Motor neuron (in vitro differentiated cells): ENCODE data around the gene FILIP1L. TPM values are rescaled to one million over a fixed set of nuclear protein-coding genes. Genes with fewer than 3 reads are reported as not detected.
A peak's percentile ranks its signal among the peaks of the same experiment; 100 is the strongest.

ENCODE experiments used
- ATAC-seq, 8 experiments: fragments of 200-7000 bp; cut with Tn5 transposase; replicated peaks in 6 of 8; 2 replicates each; pipeline ENCODE4 v1.8.0; 2021; ENCODE audit warnings: mild to moderate bottlenecking in 8 of 8, moderate library complexity in 8 of 8
- H3K27ac ChIP-seq, 2 donors: fragments of 250-450 bp; sonication (Bioruptor Pico); 2 replicates each; pipeline ENCODE4 v1.9.0; 2021; ENCODE audit warnings: antibody characterized with exemption in 2 of 2, mild to moderate bottlenecking in 2 of 2, moderate library complexity in 1 of 2
- H3K4me1 ChIP-seq, 2 donors: fragments of 250-450 bp; sonication (Bioruptor Pico); replicated peaks in 1 of 2; 2 replicates each; pipeline ENCODE4 v1.6.1; 2021; ENCODE audit warnings: antibody characterized with exemption in 2 of 2, mild to moderate bottlenecking in 2 of 2, moderate library complexity in 1 of 2
- H3K4me3 ChIP-seq, 5 donors: fragments of 250-450 bp; sonication (Bioruptor Pico); 2 replicates each; pipeline ENCODE4 v1.9.0; 2021; ENCODE audit warnings: antibody characterized with exemption in 5 of 5, mild to moderate bottlenecking in 5 of 5, moderate library complexity in 4 of 5
- WGBS, 10 experiments: fragments of 450-650 bp; shearing (Covaris generic); methylation state at CpG; one replicate each; pipeline ENCODE4 v1.0.0; 2022; 5-methylcytosine and 5-hydroxymethylcytosine counted together
- in situ Hi-C, 9 experiments: fragments of 400-800 bp; cut with MboI; loops; one replicate each; pipeline ENCODE4 v1.15.0; 2021; ENCODE audit warnings: low sequenced_read_pairs in 9 of 9, low pct_unique_long_range_greater_than_20kb in 2 of 9; ENCODE audit not compliant: unreplicated experiment in 9 of 9
- total RNA-seq, 8 experiments: library from RNA; unstranded; fragments of 300-600 nt; gene quantifications; 2 replicates each; pipeline versions ENCODE4 v1.2.3 to v1.2.4, GENCODE V29; 2022

Gene FILIP1L
- total RNA-seq, result 10 to 100 TPM in 3 of 8 experiments, 1 to 10 TPM in 5; 2.2 to 31.1 (median 6.3) TPM

DNA sequence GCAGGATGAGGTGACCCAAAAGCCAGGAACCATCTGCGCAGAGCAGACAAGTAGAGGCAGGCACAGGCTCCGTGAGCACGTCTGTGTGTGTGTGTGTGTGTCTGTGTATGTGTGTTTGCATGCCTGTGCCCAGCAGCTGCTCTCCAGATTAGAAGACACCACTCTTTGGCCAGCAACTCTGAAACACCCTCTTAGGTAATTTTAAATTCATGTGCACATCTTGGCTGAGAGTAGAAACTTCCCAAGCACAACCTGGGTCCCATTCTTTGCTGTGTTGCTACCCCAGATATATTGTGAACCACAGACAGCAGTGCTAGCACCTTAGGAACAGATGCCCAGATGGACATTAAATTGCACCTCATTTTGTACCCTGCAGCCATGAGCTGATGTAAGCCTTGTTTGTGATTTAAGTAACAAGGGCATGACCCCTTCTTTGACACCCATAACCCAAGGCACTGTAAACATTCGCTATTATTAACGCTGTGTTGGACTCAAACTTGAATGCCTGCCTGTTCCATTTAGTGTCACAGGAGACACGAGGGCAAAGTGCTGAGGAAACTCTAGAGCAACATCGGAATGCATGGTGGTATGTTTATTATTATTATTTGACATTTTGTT, at the start of gene FILIP1L:
Gene FILIP1L (minus strand): TSS at position 89 of the 618 bp plus-strand sequence.
- in situ Hi-C loops, result no loop called here
- 42 to 92% (median 73%) methylated on average over 1 to 6 of the region's 7 CpGs for WGBS, 10 experiments
- Histone ChIP-seq H3K4me3 (no peak within 1 kb of the TSS), H3K4me1 (peaks cover 8 to 10% of the 10 kb centered on the region in 2 donors), H3K27ac (no peak within 1 kb of the TSS)
- ATAC-seq, result peak in 3 of 8 experiments; percentile 13 to 47 (median 24)

DNA sequence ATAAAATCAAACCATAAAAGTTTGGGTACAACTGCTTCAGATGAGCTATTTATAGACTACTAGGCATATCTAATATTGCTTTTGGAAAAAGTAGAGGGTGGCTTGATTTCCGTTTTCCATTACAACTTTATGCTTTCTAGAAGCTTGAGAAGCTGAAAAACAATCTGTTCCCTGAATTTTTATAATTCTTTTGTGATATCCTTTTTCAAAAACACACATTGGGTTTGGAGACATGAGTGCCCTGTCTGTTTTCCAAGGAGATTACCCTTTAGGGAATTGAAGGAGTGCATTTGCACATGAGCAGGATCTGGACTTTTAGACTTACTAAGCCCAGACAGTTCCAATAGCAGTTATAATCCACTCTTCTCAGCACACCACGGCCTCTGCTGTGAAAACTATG, 49.5 kb upstream of the FILIP1L start:
- no peak for ATAC-seq
- H3K4me1 ChIP-seq, result no peaks in the 10 kb centered on the region
- in situ Hi-C loops, result no loop called here
- no peak overlapping the region for H3K27ac ChIP-seq
- 29 to 100% (median 83%) methylated on average over 1 to 2 of the region's 2 CpGs for WGBS, 10 experiments
- H3K4me3 ChIP-seq, result no peak overlapping the region

DNA sequence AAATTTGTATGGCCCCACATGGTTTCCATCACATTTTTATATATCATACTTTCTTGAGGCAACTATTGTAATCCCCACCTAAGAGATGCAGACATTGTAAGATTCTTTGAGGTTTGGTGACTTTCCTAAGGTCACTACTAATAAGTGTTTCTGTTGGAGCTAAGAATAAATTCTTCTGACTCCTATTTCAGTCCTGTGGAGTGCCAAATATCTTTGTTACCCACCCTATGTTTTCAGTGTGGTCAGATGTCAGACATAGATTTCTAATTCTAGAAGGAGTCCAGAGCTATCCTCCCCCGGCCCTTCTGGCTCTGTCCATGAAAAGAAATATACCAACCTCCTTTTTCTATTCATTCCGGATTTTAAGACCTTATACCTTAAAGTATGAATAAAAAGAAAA, 46.2 kb upstream of the FILIP1L start:
- Histone ChIP-seq H3K4me1 (no peaks in the 10 kb centered on the region), H3K4me3 (no peak overlapping the region), H3K27ac (no peak overlapping the region)
- in situ Hi-C loops, result no loop called here
- WGBS, 10 experiments, result 60 to 100% (median 80%) methylated on average over 1 to 2 of the region's 2 CpGs; no CpG with 5 or more reads in 1 of the 10 experiments
- no peak for ATAC-seq

DNA sequence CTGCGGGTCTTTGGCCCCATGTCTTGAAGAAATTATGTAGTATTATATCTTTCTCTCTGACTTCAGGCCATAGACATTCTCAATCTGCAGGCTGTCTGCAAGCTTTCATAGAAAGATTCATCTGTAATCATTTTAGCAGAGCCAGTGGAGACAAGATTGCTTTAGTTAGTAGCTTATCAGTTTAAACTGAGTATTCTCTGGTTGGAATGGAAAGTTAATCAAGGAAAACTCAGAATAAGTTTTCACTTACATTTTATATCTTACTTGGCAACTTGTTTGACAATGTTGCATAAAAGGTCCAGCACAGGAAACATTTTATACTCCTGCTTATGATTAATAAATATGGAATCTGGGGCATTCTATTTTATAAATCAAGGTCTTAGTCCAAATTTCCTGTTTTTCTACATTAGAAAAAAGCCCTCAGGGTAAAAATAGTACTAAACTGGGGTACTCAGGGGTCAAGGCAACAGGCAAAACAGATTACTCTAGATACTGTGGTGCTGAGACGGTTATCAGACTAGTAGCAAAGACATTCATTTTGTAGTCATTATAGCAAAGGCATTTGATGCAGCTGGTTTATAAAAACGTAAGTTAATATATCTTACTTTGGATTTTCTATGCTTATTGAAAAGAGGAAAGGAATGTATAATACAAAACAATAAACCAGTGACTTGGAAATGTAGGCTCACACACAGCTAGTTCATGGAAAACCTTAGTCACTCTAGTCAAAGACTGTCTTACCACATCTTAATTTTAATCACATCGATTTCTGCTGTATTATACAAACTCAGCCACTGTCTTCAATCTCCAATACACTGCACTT, 45.2 kb upstream of the FILIP1L start:
- Histone ChIP-seq H3K4me3 (no peak overlapping the region), H3K27ac (no peak overlapping the region), H3K4me1 (no peaks in the 10 kb centered on the region)
- no peak for ATAC-seq
- WGBS, 10 experiments, result 29 to 100% (median 84%) methylated on average over 1 to 4 of the region's 4 CpGs
- in situ Hi-C loops, result no loop called here

DNA sequence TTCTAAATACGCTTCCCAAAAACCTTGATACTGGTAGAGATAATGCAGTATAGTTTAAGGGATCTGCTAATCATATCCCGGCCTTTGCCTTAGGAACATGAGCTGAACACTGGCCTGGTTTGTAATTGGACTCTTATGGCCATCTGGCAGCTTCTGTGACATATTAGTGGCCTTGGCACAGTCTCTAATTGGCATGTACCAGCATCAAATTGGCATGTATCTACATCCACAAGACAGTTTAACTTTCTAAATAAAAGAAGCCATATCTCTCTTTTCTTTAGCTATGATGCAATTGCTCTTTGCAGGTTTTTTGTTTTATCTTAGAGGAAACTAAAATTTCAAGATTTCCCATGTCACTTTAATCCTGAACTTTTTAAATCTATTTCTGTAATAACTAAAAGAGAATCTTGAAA, 44.6 kb upstream of the FILIP1L start:
- 8 to 100% (median 88%) methylated on average over 1 to 2 of the region's 2 CpGs; no CpG with 5 or more reads in 2 of the 10 experiments for WGBS, 10 experiments
- Histone ChIP-seq H3K4me3 (no peak overlapping the region), H3K4me1 (no peaks in the 10 kb centered on the region), H3K27ac (no peak overlapping the region)
- in situ Hi-C loops, result no loop called here
- no peak for ATAC-seq

DNA sequence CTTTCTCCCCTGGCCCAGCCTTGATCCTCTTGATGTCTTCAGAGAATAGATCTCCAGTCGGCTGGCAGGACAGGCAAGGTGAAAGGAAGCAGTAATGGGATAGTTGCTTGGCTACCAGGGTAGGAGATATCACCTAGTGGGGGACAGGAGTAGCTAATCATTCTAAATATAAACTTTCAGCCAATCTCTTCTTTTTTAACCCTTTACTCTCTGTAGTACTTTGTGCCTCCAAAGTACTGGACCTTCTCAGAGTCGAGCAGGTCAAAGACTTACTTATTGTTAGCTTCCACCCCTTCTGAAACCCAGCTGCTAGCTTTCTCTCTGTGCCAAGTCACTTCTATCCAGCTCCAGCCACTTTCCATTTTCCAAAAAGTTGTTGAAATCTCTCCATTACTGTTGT, 43.4 kb upstream of the FILIP1L start:
- WGBS, 10 experiments, result 0 to 100% (median 67%) methylated on average over 1 to 2 of the region's 2 CpGs; no CpG with 5 or more reads in 3 of the 10 experiments
- H3K27ac ChIP-seq, result no peak overlapping the region
- in situ Hi-C loops, result no loop called here
- no peak overlapping the region for H3K4me3 ChIP-seq
- no peaks in the 10 kb centered on the region for H3K4me1 ChIP-seq
- no peak for ATAC-seq

DNA sequence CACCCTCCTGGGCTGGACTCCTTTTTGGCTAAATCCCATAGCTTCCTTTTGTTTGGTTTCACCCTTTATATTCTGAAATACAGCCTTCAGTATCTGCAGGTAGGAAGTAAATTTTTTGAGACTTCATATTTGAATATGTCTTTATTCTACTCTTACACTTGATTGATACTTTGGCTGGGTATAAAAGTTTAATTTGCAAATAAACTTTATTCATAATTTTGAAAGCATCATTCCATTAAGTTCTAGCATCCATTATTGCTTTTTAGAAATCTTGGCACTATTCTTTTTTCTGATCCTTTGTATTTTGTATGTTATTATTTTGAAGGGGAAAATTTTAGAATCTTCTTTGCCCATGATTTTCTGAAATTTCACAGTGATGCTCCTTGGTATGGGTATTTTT, 41.3 kb upstream of the FILIP1L start:
- in situ Hi-C loops, result no loop called here
- Histone ChIP-seq H3K4me3 (no peak overlapping the region), H3K4me1 (peaks cover 3% of the 10 kb centered on the region in 2 donors), H3K27ac (no peak overlapping the region)
- ATAC-seq, result no peak

DNA sequence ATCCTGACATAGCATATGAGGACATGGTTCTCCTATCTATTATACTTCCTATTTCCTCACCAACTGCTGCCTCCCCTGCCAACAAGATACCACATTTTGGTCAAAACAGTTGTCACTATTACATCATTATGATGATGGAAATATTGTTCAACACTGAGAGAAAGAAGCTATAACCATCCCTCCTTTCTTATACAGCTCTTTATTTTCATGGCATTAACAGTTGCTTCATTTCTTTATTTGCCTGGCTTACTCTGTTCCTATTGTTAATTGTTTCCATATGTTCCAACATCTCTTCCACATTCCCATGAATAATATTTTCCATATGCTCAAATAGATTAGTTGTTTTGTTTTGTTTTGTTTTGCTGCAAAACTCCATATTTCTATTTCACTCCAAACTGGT, 40.8 kb upstream of the FILIP1L start:
- H3K27ac ChIP-seq, result no peak overlapping the region
- peaks cover 3 to 5% of the 10 kb centered on the region in 2 donors for H3K4me1 ChIP-seq
- no peak overlapping the region for H3K4me3 ChIP-seq
- ATAC-seq, result no peak
- in situ Hi-C loops, result no loop called here

DNA sequence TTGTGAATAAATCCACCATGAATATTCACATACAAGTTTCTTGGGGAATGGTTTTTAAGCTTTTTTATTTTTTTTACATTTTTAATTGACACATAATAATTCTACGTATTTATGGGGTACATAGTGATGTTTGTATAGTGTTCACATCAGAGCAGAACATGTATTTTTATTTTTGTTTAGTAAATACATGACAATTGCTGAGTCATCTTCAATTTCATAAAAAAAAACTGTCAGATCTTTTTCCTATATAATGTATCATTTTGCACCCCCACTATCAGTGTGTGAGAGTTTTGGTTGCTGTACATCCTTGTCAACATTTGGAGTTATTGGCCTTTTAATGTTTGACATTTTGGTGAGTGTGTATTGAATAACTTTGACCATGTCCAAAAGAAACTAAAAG, 39.9 kb upstream of the FILIP1L start:
- Histone ChIP-seq H3K4me3 (no peak overlapping the region), H3K4me1 (peaks cover 3 to 5% of the 10 kb centered on the region in 2 donors), H3K27ac (no peak overlapping the region)
- 89 to 100% (median 100%) methylated on average over 1 of the region's 1 CpG; no CpG with 5 or more reads in 2 of the 10 experiments for WGBS, 10 experiments
- ATAC-seq, result no peak
- in situ Hi-C loops, result no loop called here

DNA sequence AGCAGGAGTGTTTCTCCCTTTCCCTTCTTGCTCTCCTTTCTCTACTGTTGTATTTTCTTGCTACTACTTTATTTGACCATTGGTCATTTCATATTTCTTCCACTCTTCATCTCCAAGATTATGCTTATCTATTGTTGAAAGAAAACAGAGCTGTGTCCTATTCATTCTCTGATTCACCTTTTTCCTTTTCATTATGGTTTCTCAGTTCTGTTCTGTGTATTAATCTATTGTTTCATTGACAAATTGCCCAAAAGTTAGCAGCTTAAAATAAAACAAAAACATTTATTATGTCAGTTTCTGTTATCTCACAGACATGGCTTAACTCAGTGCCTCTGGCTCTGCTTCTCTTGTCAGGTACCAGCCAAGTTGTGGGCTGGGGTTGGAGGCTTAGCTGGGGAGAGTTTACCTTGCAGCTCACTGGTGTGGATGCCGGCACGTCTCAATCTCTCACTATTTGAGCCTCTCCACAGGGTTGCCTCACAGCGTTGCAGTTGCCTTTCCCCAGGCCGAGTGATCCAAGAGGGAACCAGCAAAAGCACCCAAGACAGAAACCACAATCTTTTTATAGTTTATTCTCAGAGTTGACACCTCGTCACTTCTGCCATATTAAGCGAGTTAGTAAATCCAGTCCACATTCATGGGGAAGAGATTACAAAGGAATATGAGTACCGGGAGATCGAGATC, 36.9 kb upstream of the FILIP1L start:
- ATAC-seq, result no peak

DNA sequence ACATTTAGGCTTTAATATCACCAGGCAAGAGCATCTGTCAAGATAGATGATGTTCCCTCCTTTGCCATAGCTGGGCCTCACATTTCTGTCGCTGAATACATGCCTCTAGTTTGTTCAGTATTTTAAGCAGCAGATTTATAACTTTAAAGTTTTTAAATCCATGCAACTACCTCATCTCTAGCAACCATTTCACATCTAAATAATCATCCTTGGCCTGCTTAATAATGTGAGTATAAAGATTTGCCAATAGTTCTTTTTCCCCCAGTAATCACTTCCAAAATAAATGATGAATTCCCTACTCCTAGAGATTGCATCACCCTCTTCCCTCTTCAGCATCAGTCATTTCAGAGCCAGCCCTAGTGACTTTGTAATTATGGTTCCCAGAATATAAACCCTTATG, 36.2 kb upstream of the FILIP1L start:
- no peak overlapping the region for H3K27ac ChIP-seq
- 0 to 100% (median 44%) methylated on average over 1 of the region's 1 CpG; no CpG with 5 or more reads in 2 of the 10 experiments for WGBS, 10 experiments
- peak in 1 of 8 experiments; percentile 14 for ATAC-seq

More for the DNA sequence above, 36.9 kb upstream of the FILIP1L start:
- H3K4me3 ChIP-seq, result no peak overlapping the region
- H3K4me1 ChIP-seq, result peaks cover 3 to 5% of the 10 kb centered on the region in 2 donors
- in situ Hi-C loops, result no loop called here
- 83 to 100% (median 93%) methylated on average over 1 to 8 of the region's 8 CpGs; no CpG with 5 or more reads in 4 of the 10 experiments for WGBS, 10 experiments
- H3K27ac ChIP-seq, result no peak overlapping the region

DNA sequence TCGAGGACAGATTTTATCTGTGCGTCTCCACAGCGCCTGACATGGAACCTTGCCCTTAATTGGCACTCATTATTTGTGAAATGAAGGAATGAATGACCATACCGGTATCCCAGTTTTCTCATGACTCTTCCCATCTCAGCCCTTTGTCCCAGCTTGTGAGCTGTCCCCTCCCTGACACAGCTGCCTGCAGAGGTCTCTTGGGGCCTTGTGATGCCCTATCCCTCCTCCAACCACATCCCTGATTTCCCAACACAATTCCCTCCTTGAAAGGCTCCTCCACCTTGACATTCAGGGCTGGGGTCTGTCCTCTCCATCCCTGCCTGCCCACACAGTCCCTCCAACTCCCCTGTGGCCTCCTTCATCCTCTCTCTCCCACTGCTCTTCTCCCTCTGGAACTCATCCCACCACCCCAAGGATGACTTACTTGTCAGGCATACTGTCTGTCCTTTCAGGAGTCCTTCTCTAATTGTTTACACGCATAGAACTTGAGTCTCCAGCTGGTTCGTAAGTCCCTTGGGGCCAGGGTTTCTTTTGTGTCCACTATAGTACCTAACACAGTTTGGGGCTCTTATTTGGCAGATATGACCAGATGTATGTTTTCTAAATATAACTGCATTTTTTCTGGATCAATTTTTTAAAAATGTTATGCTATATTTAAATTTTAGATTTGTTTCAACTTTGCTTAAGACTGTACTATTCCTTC, 35.6 kb upstream of the FILIP1L start:
- Histone ChIP-seq H3K4me1 (peaks cover 3 to 5% of the 10 kb centered on the region in 2 donors), H3K27ac (no peak overlapping the region), H3K4me3 (no peak overlapping the region)
- in situ Hi-C loops, result no loop called here
- no peak for ATAC-seq
- 56 to 100% (median 91%) methylated on average over 1 to 5 of the region's 6 CpGs; no CpG with 5 or more reads in 2 of the 10 experiments for WGBS, 10 experiments

More for the DNA sequence above, 36.2 kb upstream of the FILIP1L start:
- H3K4me1 ChIP-seq, result peaks cover 3 to 5% of the 10 kb centered on the region in 2 donors
- no peak overlapping the region for H3K4me3 ChIP-seq
- in situ Hi-C loops, result no loop called here

DNA sequence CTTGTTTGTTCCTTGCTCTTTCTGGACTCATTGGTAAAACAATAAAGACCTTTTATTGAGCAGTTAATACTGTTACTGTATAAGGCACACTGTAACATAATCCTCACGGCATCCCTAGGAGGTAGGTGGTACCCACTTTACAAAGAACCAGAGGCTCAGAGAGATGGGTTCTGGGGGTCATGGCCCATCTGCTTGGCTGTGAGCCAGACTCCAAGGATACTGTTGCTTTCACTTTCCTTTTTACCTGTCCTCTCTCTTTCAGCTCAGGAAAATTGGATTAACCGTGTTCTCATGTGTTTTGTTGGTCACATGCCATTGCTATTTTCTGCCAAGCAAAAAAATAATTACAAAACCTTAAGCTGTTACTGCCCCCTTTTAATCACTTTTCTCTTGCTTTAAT, 34.8 kb upstream of the FILIP1L start:
- 83 to 100% (median 95%) methylated on average over 1 to 2 of the region's 2 CpGs; no CpG with 5 or more reads in 1 of the 10 experiments for WGBS, 10 experiments
- peaks cover 3 to 5% of the 10 kb centered on the region in 2 donors for H3K4me1 ChIP-seq
- in situ Hi-C loops, result no loop called here
- no peak overlapping the region for H3K4me3 ChIP-seq
- no peak overlapping the region for H3K27ac ChIP-seq
- ATAC-seq, result no peak
